GM19397 (cell line): ENCODE data around the gene ADORA2B.
A peak's percentile ranks its signal among the peaks of the same experiment; 100 is the strongest.
"Not testable (repeated sequence)": the region's sequence is repeated elsewhere in the genome, so short reads cannot be mapped to it uniquely, and the experiment has no call there.

Experiments used
- ATAC-seq: cut with Tn5 transposase; IDR thresholded peaks from one replicate; pipeline ENCODE4 v1.9.1; 2021; ENCODE audit warnings: mild to moderate bottlenecking, moderate library complexity; ENCODE audit not compliant: unreplicated experiment

Gene ADORA2B

GRCh38 chr17:15979013-15979412 lies 34.1 kb downstream of the ADORA2B start:
- not testable (repeated sequence) for ATAC-seq

DNA sequence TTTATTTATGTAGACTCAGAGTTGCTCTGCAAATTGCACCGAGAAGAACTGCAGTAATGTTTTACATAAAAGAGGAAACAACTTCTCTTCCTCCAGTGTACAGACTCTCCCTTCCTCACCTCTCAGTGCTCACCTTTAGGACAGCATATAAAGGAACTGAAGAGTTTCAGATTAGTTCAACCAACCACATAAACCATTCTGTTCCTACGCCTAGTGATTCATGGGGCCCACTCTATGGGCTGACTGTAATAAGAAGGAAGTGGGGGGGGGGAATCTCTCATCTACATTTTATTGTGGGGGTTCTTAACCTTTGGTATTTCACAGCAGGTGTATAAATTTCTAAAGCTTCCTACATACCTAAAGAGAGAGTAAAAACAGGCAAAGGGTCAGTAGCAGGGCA lies 36.3 kb downstream of the ADORA2B start:
- ATAC-seq: no peak

- no peak for ATAC-seq
Observed at GRCh38 chr17:15981646-15982580, 37.0 kb downstream of the ADORA2B start.

GRCh38 chr17:15996322-15996721 lies 51.4 kb downstream of the ADORA2B start:
- ATAC-seq: no peak

DNA sequence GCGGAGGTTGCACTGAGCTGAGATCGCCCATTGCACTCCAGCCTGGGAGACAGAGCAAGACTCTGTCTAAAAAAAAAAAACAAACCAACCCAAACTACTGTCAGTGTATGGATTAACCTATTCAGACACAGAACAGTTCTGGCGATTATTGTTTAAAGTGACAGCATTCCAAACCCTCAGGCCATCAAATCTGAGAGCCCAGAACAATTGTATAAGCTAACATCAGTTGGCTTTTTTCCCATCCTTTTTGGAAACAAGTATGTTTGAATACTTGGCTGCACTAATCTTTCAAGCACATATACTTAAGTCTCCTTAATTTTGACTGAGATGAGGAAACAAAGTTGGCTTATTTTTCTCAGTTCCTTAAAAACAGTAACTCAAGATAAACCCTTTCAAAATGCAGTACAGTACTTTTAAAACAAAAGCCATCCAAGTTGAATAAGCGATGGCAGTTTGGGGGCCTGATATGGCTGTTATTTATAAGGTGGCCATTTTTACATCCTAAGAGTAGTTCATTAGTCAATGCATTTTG lies 53.2 kb downstream of the ADORA2B start:
- no peak for ATAC-seq

DNA sequence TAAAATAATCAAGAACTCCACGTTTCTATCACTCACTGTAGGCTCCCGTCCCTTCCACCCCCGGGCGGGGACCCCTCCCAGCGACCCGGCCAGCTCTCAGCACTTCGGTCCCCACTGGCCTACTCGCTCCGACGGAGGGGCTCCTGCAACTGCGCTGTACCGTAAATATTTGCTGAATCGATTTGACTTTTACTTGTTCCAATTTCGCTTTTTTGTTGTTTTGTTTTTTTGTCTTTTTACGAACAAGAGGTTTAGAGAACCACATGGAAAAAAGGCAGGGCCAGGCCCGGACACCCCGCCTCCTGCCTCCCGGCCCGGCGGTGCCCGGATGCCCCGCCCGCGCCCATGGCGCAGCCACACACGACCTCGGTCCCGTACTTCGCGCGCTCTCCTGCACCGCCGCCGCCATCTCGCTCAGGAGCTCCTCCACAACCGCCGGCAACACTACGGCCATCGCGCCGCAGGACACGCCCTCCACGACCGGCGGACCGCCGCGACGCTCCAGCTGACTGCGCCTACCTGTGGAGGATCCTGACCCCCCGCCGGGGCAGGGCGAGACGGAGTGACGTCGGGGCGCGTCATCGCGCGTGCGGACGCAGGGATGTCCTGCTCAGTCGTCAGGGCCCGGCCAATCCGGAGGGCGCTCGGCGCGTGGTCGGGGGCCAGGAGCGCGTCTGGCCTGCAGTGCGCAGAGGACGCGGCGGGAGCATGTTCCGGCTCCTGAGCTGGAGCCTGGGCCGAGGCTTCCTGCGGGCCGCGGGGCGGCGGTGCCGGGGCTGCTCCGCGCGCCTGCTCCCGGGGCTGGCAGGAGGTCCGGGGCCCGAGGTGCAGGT lies 54.4 kb downstream of the ADORA2B start, which contains the start of the genes TTC19 and ZSWIM7:
Gene TTC19 (plus strand): TSS at position 684 of the 833 bp plus-strand sequence. CDS start 25 bp downstream, at position 709.
Gene ZSWIM7 (minus strand): TSS at position 564 of the 833 bp plus-strand sequence. CDS start 110 bp downstream, at position 454.
- ATAC-seq: peak; percentile 96

GRCh38 chr17:15999974-16000827 lies 55.3 kb downstream of the ADORA2B start:
- no peak for ATAC-seq

- no peak for ATAC-seq
Observed at GRCh38 chr17:16001226-16001897, 56.4 kb downstream of the ADORA2B start.

GRCh38 chr17:16002708-16003260 lies 57.9 kb downstream of the ADORA2B start:
- no peak for ATAC-seq

DNA sequence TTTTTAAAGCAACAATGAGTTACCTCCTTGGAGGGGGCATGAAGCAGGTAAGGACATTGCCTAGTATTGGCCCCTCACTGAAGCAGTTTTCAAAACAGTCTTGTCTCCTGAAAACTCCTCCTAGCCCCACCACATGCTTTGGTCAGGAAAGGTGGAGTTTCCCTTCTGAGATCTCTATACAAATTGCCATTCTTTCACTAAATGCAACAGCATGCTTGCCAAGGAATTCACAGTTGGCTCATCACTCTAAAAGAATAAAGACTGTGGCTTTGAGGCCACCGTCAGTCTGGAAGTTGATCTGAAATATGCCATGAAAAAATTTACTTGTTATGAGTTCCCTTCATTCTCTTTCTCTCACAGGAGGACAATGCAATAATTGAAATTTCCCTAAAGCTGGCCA lies 58.9 kb downstream of the ADORA2B start:
- ATAC-seq: no peak

GRCh38 chr17:16005636-16006035 lies 60.7 kb downstream of the ADORA2B start:
- no peak for ATAC-seq

GRCh38 chr17:16007439-16007838 lies 62.5 kb downstream of the ADORA2B start:
- no peak for ATAC-seq

DNA sequence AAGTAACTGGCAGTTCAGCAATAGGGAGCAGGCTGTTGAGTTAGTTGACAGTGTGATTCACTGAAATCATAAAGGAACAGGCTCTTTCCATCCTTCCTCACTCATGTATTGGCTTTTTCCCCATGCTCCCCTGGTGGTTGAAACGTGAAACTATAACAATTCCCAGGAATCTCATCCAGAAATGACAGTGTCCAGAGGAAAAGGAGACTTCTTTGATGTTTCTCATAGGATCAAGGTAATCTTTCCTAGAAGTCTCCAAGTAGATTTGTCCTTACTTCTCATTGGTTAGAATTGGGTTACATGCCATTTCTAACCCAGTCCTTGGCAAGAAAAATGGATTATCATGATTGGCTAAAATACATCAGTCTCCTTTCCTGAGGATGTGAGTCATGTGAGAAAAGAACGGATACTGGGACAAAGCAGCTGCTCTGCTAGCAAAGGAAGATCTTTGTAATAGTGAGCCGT lies 69.0 kb downstream of the ADORA2B start:
- ATAC-seq: no peak

GRCh38 chr17:16019347-16019746 lies 74.4 kb downstream of the ADORA2B start:
- no peak for ATAC-seq

DNA sequence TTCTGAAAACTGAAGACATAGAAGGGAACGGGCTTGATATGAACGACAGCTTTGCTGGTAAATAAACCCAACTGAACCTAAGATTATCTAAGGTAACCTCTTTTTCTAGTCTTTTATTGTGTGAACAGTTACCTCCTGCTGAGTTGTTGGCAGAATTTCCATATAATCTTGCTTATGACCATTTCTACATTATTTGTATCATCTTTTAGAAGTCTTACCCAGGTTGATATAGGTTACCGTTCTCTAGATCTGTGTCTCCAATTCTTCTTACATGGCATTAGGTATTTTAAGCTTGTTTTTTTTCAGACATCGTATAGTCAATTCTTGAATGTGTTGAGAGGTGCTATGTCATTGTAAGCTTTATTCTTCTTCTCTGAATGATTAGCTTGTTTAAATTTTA lies 79.0 kb downstream of the ADORA2B start:
- no peak for ATAC-seq

- no peak for ATAC-seq
Observed at GRCh38 chr17:16025202-16025601, 80.3 kb downstream of the ADORA2B start.
